VCaP (cell line): ENCODE data around the gene CPE.

ENCODE experiments used
- H3K27ac ChIP-seq: fragments of 450-650 bp; 2 replicates; pipeline ENCODE4 v1.5.1; 2017
- TF ChIP-seq, protein P1 (sequence below): fragments of 450-650 bp; conservative IDR thresholded peaks from 2 replicates; pipeline ENCODE4 v1.5.1; 2017; ENCODE audit warnings: mild to moderate bottlenecking, moderate library complexity

CPE gene

GRCh38 chr4:165540206-165540830 lies 161.5 kb downstream of the CPE start:
- no peak overlapping the region for H3K27ac ChIP-seq
- TF ChIP-seq, protein P1, sequence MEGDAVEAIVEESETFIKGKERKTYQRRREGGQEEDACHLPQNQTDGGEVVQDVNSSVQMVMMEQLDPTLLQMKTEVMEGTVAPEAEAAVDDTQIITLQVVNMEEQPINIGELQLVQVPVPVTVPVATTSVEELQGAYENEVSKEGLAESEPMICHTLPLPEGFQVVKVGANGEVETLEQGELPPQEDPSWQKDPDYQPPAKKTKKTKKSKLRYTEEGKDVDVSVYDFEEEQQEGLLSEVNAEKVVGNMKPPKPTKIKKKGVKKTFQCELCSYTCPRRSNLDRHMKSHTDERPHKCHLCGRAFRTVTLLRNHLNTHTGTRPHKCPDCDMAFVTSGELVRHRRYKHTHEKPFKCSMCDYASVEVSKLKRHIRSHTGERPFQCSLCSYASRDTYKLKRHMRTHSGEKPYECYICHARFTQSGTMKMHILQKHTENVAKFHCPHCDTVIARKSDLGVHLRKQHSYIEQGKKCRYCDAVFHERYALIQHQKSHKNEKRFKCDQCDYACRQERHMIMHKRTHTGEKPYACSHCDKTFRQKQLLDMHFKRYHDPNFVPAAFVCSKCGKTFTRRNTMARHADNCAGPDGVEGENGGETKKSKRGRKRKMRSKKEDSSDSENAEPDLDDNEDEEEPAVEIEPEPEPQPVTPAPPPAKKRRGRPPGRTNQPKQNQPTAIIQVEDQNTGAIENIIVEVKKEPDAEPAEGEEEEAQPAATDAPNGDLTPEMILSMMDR, result no peak

DNA sequence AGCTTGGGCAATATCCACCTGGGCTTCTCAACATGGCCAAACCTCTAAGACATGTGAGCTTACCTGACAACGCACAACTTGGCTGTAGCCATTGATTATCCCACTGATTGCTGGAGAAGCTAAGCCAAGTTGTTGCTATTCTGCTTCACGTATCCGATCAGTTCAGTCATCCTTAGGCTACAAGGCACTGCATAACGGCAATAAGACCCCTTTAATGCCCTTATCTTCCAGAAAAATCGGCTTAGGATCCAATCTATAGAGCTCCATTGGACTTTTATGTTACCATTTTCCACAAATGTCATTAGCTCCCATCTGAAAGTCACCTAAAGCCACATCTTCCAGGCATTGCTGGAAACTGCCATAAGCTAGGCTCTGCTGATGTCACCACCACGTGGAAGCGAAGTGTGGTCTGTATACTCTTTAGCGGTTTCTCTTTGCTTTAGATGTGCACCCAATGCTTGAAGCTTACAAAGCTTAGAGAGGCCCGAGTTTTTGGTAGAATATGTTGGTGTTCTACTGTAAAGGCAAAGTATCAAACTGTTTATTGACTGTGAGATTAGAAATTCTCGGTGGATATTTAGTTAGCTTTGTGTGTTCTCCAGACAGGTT lies 163.1 kb downstream of the CPE start:
- TF ChIP-seq, protein P1, result no peak
- no peak overlapping the region for H3K27ac ChIP-seq

DNA sequence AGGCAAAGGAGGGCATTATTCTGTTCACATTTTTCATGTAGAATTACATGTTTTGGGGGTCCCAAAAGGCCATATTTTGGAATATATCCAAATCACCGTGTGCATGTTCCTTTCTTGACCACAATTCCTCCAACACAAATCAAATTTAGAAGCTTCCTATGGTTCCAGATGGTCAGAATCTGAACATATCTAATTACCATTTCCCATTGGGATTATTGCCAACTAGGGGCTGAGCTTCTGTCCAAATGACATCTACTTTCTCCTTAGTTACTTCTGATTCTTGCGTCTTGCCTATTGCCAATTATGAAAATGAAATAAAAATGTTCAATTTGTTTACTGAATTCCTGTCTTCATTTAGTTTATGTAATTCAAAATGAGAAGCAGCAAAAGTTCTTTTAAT lies 163.7 kb downstream of the CPE start:
- TF ChIP-seq, protein P1, result no peak
- H3K27ac ChIP-seq, result no peak overlapping the region
